ENCODE results near the gene GSC2.
"Not testable (repeated sequence)": the region's sequence is repeated elsewhere in the genome, so short reads cannot be mapped to it uniquely, and the experiment has no call there.

GSC2 gene

GRCh38 chr22:19178065-19178656 lies 28.1 kb upstream of the GSC2 start:
- peak; percentile 76 for DNase-seq

GRCh38 chr22:19177164-19178064 lies 27.3 kb upstream of the GSC2 start:
- DNase-seq: no peak

GRCh38 chr22:19176732-19177131 lies 26.6 kb upstream of the GSC2 start:
- DNase-seq: no peak

- DNase-seq: no peak
Measured at GRCh38 chr22:19176175-19176643, 26.1 kb upstream of the GSC2 start.

GRCh38 chr22:19175602-19176174 lies 25.6 kb upstream of the GSC2 start:
- no peak for DNase-seq

- DNase-seq: no peak
Measured at GRCh38 chr22:19175026-19175601, 25.0 kb upstream of the GSC2 start.

- no peak for DNase-seq
Measured at GRCh38 chr22:19174106-19175025, 24.3 kb upstream of the GSC2 start.

GRCh38 chr22:19173047-19174035 lies 23.2 kb upstream of the GSC2 start:
- DNase-seq: no peak

GRCh38 chr22:19172213-19173046 lies 22.3 kb upstream of the GSC2 start:
- no peak for DNase-seq

- no peak for DNase-seq
Measured at GRCh38 chr22:19169947-19170318, 19.8 kb upstream of the GSC2 start.

GRCh38 chr22:19169002-19169946 lies 19.2 kb upstream of the GSC2 start:
- peak; percentile 47 for DNase-seq

GRCh38 chr22:19168088-19168890 lies 18.2 kb upstream of the GSC2 start:
- DNase-seq: no peak

GRCh38 chr22:19167106-19167869 lies 17.2 kb upstream of the GSC2 start:
- DNase-seq: no peak

- DNase-seq: no peak
Measured at GRCh38 chr22:19166421-19166820, 16.3 kb upstream of the GSC2 start.

GRCh38 chr22:19164425-19164824 lies 14.3 kb upstream of the GSC2 start:
- no peak for DNase-seq

GRCh38 chr22:19158649-19159048 lies 8.6 kb upstream of the GSC2 start:
- not testable (repeated sequence) for DNase-seq

- DNase-seq: not testable (repeated sequence)
Measured at GRCh38 chr22:19156109-19156508, 6.0 kb upstream of the GSC2 start.

Measured in eye (tissue), 1 donor.